HAP-1 (cell line): Measurements from ENCODE around the gene P4HB.
A peak's percentile ranks its signal among the peaks of the same experiment; 100 is the strongest.

Experiments
- DNase-seq, 2 experiments: peaks; one replicate each; pipeline ENCODE4 v3.0.0-alpha.2; 2016 to 2020; ENCODE audit warnings: low spot score in 2 of 2
- H3K27me3 ChIP-seq: fragments of 250-450 bp; sonication (Bioruptor Pico); 2 replicates; pipeline ENCODE4 v1.5.1; 2020; ENCODE audit warnings: low read depth, mild to moderate bottlenecking, moderate library complexity
- H3K36me3 ChIP-seq: fragments of 250-450 bp; sonication (Bioruptor Pico); replicated peaks from 2 replicates; pipeline ENCODE4 v1.5.1; 2020; ENCODE audit warnings: mild to moderate bottlenecking
- H3K4me1 ChIP-seq: fragments of 250-450 bp; sonication (Bioruptor Pico); 2 replicates; pipeline ENCODE4 v1.5.1; 2020; ENCODE audit warnings: mild to moderate bottlenecking
- H3K4me3 ChIP-seq: fragments of 250-450 bp; sonication (Bioruptor Pico); 2 replicates; pipeline ENCODE4 v1.5.1; 2020; ENCODE audit warnings: mild to moderate bottlenecking, moderate library complexity
- H3K9me3 ChIP-seq: fragments of 250-450 bp; sonication (Bioruptor Pico); 2 replicates; pipeline ENCODE4 v1.5.1; 2020; ENCODE audit warnings: mild to moderate bottlenecking, moderate library complexity
- in situ Hi-C: fragments of 300-500 bp; cut with MboI; formaldehyde crosslinking; loops from 3 replicates; pipeline ENCODE4 v1.14.3; 2020; ENCODE audit warnings: low sequenced_read_pairs, inconsistent platforms, mixed read lengths

Gene P4HB

DNA sequence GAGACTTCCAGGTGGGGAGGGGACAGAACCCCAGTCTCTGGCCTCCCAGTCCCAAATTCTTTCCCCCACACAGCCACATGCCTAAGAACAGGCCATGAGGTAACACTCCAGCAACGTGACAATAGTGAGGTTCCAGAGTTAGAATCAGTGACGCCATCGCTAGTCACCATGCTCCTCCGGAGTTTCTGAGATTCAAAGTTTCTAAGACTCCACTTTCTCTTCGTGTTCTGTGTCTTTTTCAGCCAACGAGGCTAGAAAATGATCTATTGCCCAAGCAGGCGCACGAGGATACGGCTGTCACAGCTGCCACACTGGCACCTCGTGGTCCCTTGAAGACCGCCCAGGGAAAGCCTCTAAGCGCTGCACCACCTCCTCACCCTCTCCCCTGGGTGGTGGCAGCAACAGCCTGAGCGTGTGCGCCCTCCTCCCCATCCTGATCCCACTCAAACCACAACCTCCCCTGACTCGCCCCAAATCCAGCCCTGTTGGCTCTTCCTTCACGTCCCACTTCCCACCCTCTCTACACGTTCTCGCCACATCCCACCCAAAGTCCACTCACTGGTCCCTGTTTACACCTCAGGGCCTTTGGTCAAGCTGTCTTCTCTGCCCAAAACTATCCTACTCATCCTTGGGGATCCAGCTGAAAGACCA is 28.3 kb downstream of the P4HB start:
- in situ Hi-C loops, result no loop called here
- peak overlapping the region; percentile 58 for H3K4me3 ChIP-seq
- DNase-seq, result no peak
- peaks cover 9% of the 10 kb centered on the region for H3K4me1 ChIP-seq
- H3K9me3 ChIP-seq, result no peaks in the 10 kb centered on the region
- H3K27me3 ChIP-seq, result no peaks in the 10 kb centered on the region
- H3K36me3 ChIP-seq, result peaks cover 4% of the 10 kb centered on the region; the same call in 1 of the 2 replicates

DNA sequence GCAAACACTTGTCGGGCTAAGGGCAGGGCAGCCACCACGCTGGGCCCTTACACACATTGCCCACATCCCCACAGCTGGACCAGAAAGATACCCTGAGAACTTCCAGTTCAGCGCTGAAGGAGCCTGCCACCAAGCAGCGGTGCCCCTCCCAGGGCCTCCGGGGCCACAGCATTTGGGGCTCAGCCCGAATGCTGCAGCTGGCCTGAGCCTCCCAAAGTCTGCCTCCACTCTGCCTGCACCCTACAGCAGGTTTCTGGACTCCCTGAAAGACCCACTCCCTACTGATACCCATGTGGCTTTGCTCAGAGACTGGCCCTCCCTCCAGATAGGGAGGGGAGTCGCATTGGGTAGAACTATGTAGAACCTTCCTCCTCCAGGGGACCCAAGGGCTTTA is 28.8 kb downstream of the P4HB start:
- no peaks in the 10 kb centered on the region for H3K27me3 ChIP-seq
- peaks cover 9% of the 10 kb centered on the region for H3K4me1 ChIP-seq
- no peak overlapping the region for H3K4me3 ChIP-seq
- in situ Hi-C loops, result no loop called here
- H3K9me3 ChIP-seq, result no peaks in the 10 kb centered on the region
- H3K36me3 ChIP-seq, result peaks cover 4% of the 10 kb centered on the region; the same call in 1 of the 2 replicates
- no peak for DNase-seq

DNA sequence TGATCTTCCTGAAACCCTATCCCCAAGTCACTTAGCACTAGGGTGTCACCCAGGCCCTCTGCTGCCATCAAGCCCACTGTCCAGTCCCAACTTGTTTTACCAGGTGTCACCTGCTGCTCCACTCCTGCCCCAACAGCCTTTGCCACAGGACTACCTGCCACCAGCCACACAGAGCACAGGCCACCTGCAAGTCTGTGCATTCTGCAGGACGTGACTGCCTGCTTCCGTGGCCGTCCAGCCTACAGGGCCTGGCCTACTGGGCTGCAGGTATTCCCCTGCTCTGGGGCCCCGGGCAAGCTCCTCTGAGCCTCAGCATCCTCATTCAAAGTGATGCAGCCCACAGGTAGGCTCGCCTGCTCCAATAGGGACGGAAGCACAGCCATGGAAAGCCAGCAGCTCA is 30.5 kb downstream of the P4HB start:
- in situ Hi-C loops, result no loop called here
- Histone ChIP-seq H3K27me3 (no peaks in the 10 kb centered on the region), H3K9me3 (no peaks in the 10 kb centered on the region), H3K4me1 (peaks cover 9% of the 10 kb centered on the region), H3K36me3 (peaks cover 4% of the 10 kb centered on the region; the same call in 1 of the 2 replicates), H3K4me3 (no peak overlapping the region)
- no peak for DNase-seq

DNA sequence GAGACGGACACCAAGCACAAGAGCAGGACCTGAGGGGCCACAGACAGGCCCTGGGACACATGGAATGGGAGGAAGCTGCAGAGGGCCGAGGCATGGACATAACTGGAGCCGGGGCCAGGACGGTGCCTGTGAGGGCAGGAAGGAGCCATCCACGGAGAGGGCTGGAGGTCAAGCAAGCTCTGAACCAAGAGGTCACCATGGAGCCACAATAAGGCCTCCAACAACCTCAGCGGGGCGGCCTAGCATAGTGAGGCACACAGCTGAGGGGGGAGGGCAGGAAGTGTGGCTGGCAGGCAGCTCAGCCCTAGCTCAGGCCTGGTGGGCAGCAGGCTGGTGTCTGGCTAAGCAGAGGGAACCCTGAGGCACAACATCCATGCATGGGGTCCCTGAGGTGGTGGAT is 31.7 kb downstream of the P4HB start:
- peaks cover 7% of the 10 kb centered on the region for H3K4me1 ChIP-seq
- in situ Hi-C loops, result no loop called here
- H3K27me3 ChIP-seq, result no peaks in the 10 kb centered on the region
- no peaks in the 10 kb centered on the region for H3K9me3 ChIP-seq
- H3K36me3 ChIP-seq, result no peaks in the 10 kb centered on the region
- DNase-seq, result no peak
- no peak overlapping the region for H3K4me3 ChIP-seq

DNA sequence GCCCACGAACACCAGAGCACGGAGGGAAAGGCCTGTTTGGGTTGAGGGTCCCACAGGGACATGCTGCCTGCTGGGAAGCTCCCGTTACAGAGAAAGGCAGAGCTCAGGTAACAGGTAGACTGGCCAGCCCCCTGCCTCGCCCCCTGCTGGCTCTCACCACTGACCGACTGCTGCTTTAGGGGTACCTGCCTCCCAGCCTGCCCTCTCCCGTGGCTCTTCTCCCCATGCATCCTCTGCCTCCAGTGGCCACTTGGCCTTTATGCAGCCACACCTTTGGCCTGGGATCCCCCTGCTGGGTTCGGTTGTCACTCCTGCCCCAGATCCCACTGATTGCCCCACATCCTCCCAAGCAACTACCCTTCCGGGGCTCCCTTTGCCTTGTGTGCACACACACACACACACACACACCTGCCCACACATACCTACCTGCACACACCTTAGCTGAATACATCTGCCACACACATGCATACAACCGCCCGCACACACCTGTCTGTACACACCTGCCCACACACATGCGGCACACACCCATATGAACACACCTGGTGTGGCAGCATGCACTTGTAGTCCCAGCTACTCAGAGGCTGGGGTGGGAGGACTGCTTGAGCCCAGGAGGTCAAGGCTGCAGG is 34.4 kb downstream of the P4HB start:
- in situ Hi-C loops, result no loop called here

DNA sequence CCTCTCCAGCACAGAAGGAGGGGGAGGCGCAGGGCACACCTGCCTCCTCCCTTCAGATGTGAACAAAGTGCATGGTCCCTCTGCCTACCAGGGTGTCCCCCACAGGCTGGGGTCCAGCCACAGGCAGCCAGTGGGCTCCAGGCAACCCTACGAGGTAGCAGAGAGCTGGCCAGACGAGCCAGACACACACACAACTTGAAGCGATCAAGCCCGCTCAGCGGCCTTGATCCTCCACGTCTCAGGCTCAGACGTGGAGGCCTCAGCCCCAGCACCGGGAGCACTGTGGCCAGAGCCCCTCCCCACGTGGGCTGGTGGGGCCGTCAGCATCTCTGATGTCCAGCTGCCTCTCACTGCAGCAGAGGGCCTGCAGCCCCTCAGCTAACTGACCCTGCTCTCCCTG is 35.7 kb downstream of the P4HB start:
- no peak for DNase-seq
- H3K36me3 ChIP-seq, result no peaks in the 10 kb centered on the region
- no peaks in the 10 kb centered on the region for H3K27me3 ChIP-seq
- H3K4me3 ChIP-seq, result no peak overlapping the region
- H3K4me1 ChIP-seq, result 0 out of 2 replicates have a peak, but pooled peaks cover 3% of the 10 kb centered on the region
- no peaks in the 10 kb centered on the region for H3K9me3 ChIP-seq
- in situ Hi-C loops, result no loop called here

More for the DNA sequence above, 34.4 kb downstream of the P4HB start:
- no peaks in the 10 kb centered on the region for H3K36me3 ChIP-seq
- no peaks in the 10 kb centered on the region for H3K9me3 ChIP-seq
- 0 out of 2 replicates have a peak, but pooled peaks cover 3% of the 10 kb centered on the region for H3K4me1 ChIP-seq
- H3K27me3 ChIP-seq, result no peaks in the 10 kb centered on the region
- H3K4me3 ChIP-seq, result no peak overlapping the region
- no peak for DNase-seq

DNA sequence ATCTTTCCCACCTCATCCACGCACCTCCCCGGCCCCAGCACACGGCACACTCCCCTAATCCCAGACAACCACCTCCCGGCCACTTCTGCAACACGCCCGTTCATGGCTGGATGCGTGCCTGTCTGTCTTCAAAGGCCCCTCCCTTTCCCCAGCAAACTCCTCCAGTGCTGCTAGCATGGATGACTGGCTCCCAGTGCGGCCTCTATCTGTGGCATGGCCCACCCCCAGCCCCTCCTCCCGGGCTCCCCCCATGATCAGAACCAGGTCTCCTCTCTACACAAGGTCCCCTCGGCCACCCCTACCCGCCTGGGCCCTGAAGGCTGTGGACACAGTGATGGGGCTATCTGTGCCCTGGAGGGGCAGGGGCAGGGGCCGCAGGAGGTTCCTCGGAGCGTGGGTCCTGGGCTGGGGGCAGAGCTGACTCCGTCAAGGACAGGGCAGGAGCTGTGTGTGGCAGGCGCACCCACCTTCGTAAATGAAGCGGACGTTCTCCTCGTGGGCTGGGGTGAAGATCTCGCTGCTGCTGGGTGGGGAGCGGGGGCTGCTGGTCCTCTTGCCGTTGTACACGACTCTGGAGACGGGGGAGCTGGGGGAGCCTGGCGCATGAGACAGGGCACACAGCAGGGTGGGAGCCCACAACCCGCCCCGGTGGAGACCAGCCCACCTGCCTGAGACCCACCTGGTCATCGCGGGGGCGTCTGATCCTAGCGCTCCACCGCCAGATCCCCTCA is 36.4 kb downstream of the P4HB start:
- no peak overlapping the region for H3K4me3 ChIP-seq
- 0 out of 2 replicates have a peak, but pooled peaks cover 3% of the 10 kb centered on the region for H3K4me1 ChIP-seq
- in situ Hi-C loops, result no loop called here
- no peaks in the 10 kb centered on the region for H3K9me3 ChIP-seq
- DNase-seq, result no peak
- no peaks in the 10 kb centered on the region for H3K36me3 ChIP-seq
- no peaks in the 10 kb centered on the region for H3K27me3 ChIP-seq

DNA sequence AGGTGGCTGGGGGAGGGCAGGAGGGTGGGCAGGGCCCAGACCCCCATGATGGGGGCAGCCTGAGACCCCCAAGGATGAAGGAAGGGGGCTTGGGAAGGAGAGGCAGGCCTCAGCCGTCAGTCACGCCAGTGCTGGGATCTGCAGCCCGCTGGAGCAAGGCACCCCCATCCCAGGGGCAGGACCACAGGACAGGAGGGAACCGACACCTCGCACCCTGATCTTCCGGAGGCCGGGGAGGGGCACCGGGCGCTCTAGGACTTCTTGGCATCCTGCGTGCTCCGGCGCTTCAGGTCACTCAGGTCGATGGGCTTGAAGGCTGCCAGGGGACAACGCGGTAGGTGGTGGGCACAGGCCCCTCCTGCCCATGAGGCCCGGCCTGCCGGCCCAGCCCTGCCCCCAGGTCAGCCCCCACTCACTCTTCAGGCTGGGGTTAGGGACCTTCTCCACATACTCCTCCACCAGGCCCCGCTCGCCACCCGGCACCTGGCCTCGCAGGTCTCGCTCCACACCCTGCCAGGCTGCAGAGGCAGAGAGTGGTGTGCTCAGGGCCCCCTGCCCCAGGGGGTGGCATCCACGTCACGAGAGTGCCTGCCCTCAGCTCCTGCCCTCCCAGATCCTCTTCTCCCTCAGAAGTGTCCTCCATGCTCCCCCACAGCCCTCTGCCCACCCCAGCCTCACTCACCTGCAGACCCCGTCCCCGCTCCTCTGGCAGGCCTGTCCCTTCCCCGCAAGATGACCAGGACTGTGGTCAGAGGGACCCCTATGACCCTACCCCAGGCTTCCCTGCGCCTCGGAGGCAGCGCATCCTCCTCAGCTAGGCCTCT is 37.1 kb downstream of the P4HB start:
- Histone ChIP-seq H3K4me1 (0 out of 2 replicates have a peak, but pooled peaks cover 3% of the 10 kb centered on the region), H3K27me3 (no peaks in the 10 kb centered on the region), H3K36me3 (no peaks in the 10 kb centered on the region), H3K9me3 (no peaks in the 10 kb centered on the region), H3K4me3 (no peak overlapping the region)
- in situ Hi-C loops, result no loop called here
- DNase-seq, result no peak

DNA sequence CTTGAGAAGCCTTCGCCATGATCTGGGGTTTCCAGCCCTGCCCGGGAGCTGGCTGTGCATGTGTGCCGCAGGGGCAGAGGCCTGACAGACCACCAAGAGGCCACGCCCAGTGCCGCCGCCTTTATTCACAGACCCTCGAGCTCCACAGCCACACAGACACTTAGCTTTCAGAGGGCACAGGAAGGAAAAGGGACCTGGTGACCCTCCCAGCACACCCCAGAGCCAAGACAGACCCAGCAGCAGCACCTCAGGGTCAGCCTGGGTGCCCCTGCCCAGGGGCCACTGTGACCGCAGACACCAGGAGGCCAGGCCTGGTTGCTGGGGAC is 38.1 kb downstream of the P4HB start:
- Histone ChIP-seq H3K4me3 (no peak overlapping the region), H3K36me3 (no peaks in the 10 kb centered on the region), H3K9me3 (no peaks in the 10 kb centered on the region), H3K4me1 (0 out of 2 replicates have a peak, but pooled peaks cover 3% of the 10 kb centered on the region), H3K27me3 (peaks cover 4% of the 10 kb centered on the region; the same call in 1 of the 2 replicates)
- DNase-seq, result no peak
- in situ Hi-C loops, result no loop called here

DNA sequence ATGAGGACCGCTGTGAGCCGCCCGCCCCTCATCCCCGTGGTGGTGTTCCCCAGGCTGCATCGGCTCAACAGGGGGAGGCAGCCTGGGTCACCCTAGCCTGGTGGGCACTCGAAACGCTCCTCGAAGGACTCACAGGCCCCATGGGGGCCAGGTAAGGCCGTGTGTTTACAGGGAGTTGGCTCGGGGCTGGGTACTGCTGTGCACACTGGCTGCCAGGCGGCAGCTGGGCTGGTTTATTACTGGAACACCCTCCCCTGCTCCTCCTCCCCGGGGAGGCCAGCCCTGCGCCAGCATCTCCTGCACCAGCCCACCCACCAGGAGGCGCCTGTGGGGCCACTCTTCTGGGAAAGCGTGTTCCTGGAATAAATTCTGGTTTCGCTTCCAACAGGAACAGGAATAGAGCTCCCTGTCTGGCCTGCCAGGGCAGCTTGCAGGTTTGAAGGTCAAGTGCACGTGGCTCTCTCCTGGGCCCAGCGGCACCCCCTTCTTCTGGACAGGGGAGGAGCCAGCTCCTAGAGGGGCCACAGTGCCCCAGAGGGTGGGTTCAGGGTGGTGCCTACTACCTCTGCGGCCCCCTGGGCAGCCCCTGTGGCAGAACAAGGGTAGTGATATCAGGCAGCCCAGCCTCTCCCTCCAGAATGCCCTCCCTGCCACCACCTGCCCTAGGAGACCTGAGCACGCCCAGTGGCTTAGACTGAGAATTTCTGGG is 38.6 kb downstream of the P4HB start:
- Histone ChIP-seq H3K4me3 (no peak overlapping the region), H3K4me1 (0 out of 2 replicates have a peak, but pooled peaks cover 3% of the 10 kb centered on the region), H3K36me3 (no peaks in the 10 kb centered on the region), H3K9me3 (no peaks in the 10 kb centered on the region), H3K27me3 (peaks cover 4% of the 10 kb centered on the region; the same call in 1 of the 2 replicates)
- DNase-seq, result peak; percentile 33 to 84
- in situ Hi-C loops, result no loop called here

DNA sequence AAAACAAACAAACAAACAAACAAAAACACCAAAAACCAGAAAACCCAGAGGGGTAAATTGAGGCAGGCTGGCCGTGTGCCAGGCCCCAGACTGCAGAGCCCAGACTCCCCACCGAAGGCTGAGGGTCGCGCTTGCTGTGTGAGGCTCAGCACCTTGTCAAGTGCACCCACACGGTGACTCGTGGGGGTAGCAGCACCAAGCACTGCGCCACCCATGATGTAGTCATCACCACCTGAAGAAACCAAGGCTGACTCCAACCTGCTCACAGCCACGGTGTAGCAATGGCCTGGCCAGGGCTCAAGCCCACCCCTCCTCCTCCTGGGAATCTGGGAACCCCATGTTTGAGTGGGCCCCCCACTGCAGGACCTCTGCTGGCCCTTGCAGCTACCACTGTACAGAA is 39.2 kb downstream of the P4HB start:
- Histone ChIP-seq H3K4me3 (no peak overlapping the region), H3K4me1 (0 out of 2 replicates have a peak, but pooled peaks cover 3% of the 10 kb centered on the region), H3K9me3 (no peaks in the 10 kb centered on the region), H3K36me3 (no peaks in the 10 kb centered on the region), H3K27me3 (peaks cover 4% of the 10 kb centered on the region; the same call in 1 of the 2 replicates)
- in situ Hi-C loops, result no loop called here
- DNase-seq, result no peak

DNA sequence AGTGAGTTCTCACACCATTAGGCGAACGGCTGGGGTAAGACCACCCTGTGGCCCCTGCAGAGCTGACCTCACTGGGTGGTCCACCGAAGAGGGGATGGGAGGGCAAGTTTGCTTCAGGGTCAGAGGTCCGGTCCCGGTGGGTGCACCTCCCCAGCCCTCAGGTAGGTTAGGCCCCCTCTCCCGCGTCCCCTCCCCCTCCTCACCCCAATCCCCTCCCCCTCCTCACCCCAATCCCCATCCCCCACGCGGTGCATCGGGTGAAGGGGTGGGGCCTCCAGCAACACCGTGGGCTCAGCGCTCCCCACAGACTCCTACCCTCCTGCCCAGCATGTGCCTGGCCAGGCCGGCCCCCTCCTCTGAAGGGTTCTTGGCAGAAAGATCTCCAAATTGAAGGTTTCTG is 40.6 kb downstream of the P4HB start:
- Histone ChIP-seq H3K9me3 (no peaks in the 10 kb centered on the region), H3K27me3 (peaks cover 4% of the 10 kb centered on the region; the same call in 1 of the 2 replicates), H3K4me3 (no peak overlapping the region), H3K4me1 (0 out of 2 replicates have a peak, but pooled peaks cover 3% of the 10 kb centered on the region), H3K36me3 (no peaks in the 10 kb centered on the region)
- no peak for DNase-seq
- in situ Hi-C loops, result no loop called here

DNA sequence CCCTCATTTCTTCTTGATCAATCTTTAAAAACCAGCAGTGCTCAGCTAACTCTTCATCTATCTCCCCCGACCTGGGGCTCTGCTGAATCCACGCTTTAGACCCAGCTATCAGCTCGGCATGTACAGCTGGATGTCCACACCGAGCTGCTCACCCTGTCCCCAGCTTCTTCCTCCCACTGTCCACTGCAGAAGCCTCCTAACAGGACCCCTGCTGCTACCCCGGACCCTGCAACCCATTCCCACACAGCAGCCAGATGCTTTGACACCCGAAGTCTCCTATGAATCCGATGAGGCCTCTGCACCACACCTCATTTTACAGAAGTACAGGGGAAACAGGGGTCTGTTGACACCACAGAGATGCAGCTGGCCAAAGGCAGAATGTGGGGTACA is 42.6 kb downstream of the P4HB start:
- in situ Hi-C loops, result no loop called here
- H3K27me3 ChIP-seq, result peaks cover 4% of the 10 kb centered on the region; the same call in 1 of the 2 replicates
- H3K36me3 ChIP-seq, result no peaks in the 10 kb centered on the region
- no peak overlapping the region for H3K4me3 ChIP-seq
- 0 out of 2 replicates have a peak, but pooled peaks cover 3% of the 10 kb centered on the region for H3K4me1 ChIP-seq
- DNase-seq, result no peak
- no peaks in the 10 kb centered on the region for H3K9me3 ChIP-seq
